Stomach smooth muscle (tissue), 2 donors: ENCODE results near the gene SCML1.
"Not testable (repeated sequence)": the region's sequence is repeated elsewhere in the genome, so short reads cannot be mapped to it uniquely, and the experiment has no call there.

Experiments used
- H3K27ac ChIP-seq: one replicate; pipeline ENCODE4 v1.7.0; 2013; ENCODE audit warnings: mild to moderate bottlenecking, low read length, inconsistent platforms
- H3K27me3 ChIP-seq, 2 donors: one replicate each; pipeline ENCODE4 v1.7.0; 2013; ENCODE audit warnings: low read length in 2 of 2; ENCODE audit not compliant: insufficient read depth in 2 of 2, control insufficient read depth in 1 of 2
- H3K36me3 ChIP-seq, 2 donors: one replicate each; pipeline ENCODE4 v1.7.0; 2013; ENCODE audit warnings: low read length in 2 of 2; ENCODE audit not compliant: control insufficient read depth in 2 of 2, insufficient read depth in 2 of 2
- H3K4me1 ChIP-seq: one replicate; pipeline ENCODE4 v1.7.0; 2013; ENCODE audit warnings: low read length; ENCODE audit not compliant: control insufficient read depth, insufficient read depth
- H3K4me3 ChIP-seq, 2 donors: one replicate each; pipeline ENCODE4 v1.7.0; 2013; ENCODE audit warnings: low read length in 2 of 2
- H3K9ac ChIP-seq, 2 donors: one replicate each; pipeline ENCODE4 v1.7.0; 2013; ENCODE audit warnings: low read length in 2 of 2, mild to moderate bottlenecking in 1 of 2
- H3K9me3 ChIP-seq, 2 donors: one replicate each; pipeline ENCODE4 v1.7.0; 2013; ENCODE audit warnings: low read length in 2 of 2; ENCODE audit not compliant: control insufficient read depth in 2 of 2
- donor health status: healthy.
- donor health status: Pancreatic carcinoma.

Gene SCML1

DNA sequence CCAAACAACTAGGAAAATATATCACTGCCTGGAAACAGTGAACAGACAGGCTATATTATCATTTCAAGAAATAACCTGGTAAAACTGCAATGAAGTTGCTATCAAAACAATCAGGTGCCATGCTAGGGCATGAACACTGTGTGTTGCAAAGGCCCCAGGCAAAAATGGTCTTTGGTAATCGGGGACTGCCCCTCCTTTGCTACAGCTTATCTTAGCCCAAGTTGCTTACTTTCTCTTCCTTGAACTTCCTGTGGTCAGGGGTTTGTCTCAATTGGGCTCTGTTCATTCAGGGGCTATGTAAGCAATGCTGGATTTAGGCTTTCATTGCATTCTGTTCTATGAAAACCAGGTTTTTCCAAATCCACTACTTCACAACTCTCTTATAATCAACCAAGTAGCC lies 30.4 kb downstream of the SCML1 start:
- Histone ChIP-seq H3K36me3 (no peaks in the 10 kb centered on the region), H3K27me3 (peaks cover 0 to 11% of the 10 kb centered on the region in 2 donors), H3K27ac (no peak overlapping the region), H3K4me1 (no peaks in the 10 kb centered on the region), H3K9me3 (peaks cover 0 to 9% of the 10 kb centered on the region in 2 donors), H3K9ac (no peak overlapping the region), H3K4me3 (no peak overlapping the region)

DNA sequence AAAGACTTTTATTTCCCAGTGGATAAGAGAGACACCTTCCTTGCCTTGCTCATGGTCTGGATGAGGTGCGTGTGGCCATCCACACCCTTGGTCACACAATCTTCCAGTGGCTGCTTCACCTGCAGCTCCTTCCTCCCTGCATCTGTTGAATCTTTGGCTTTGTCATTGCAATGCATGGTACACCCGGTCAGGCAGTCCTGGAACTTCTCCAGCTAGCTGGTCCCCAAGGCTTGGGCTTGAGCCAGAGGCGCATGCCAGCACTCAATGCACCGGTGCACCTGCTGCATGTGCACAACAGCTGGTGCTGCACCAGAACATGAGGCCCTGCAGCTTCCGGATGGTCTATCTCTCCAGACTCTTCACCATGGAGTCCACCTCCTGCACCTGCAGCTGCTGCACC lies 31.7 kb downstream of the SCML1 start:
- Histone ChIP-seq H3K36me3 (no peaks in the 10 kb centered on the region), H3K27ac (no peak overlapping the region), H3K4me1 (no peaks in the 10 kb centered on the region), H3K27me3 (peaks cover 0 to 14% of the 10 kb centered on the region in 2 donors), H3K9ac (no peak overlapping the region), H3K9me3 (peaks cover 0 to 9% of the 10 kb centered on the region in 2 donors), H3K4me3 (no peak overlapping the region)

DNA sequence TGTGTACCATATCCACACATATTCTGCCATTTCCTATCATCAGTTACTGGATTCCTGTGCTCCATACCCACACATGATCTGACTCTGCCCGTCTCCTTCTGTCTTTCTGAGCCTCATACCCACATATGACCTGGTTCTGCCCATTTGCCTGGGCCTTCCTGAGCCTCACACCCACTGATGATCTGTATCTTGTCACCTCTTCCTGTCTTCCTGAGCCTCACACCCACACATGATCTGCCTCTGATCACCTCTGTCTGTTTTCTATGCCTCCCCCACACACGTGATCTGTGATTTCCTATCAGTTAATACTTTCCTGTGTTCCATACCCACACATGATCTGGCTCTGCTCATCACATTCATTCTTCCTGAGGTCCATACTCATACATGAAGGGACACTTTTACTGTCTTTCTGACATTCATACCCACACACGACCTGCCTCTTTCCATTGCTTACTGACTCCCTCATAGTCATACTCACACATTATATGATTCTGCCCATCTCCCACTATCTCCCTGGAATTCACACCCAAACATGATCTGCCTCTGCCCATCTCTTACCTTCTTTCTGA lies 32.5 kb downstream of the SCML1 start:
- H3K36me3 ChIP-seq: no peaks in the 10 kb centered on the region
- H3K9ac ChIP-seq: no peak overlapping the region
- H3K9me3 ChIP-seq: peaks cover 0 to 9% of the 10 kb centered on the region in 2 donors
- H3K4me3 ChIP-seq: no peak overlapping the region
- H3K27me3 ChIP-seq: peaks cover 0 to 14% of the 10 kb centered on the region in 2 donors
- H3K27ac ChIP-seq: no peak overlapping the region
- H3K4me1 ChIP-seq: no peaks in the 10 kb centered on the region

DNA sequence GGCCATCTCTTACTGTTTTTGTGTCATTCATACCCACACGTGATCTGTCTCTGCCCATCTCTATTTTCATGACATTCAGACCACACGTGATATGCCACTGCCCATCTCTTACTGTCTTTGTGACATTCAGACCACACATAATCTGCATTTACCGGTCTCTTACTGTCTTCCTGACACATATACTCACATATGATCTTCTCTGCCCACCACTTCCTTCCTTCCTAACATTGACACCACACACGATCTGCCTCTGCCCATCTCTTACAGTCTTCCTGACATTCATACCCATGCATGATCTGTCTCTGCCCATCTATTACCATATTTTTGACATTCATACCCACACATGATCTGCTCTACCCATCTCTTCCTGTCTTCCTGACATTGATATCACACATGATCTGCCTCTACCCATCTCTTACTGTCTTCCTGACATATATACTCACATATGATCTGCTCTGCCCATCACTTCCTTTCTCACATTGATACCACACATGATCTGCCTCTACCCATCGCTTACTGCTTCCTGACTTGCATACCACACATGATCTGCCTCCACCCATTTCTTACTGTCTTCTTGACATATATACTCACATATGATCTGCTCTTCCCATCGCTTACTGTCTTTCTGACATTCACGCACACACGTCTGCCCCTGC lies 36.1 kb downstream of the SCML1 start:
- H3K36me3 ChIP-seq: no peaks in the 10 kb centered on the region
- no peak overlapping the region for H3K27ac ChIP-seq
- no peak overlapping the region for H3K4me3 ChIP-seq
- peaks cover 0 to 11% of the 10 kb centered on the region in 2 donors for H3K27me3 ChIP-seq
- peaks cover 0 to 11% of the 10 kb centered on the region in 2 donors for H3K9me3 ChIP-seq
- no peak overlapping the region for H3K9ac ChIP-seq
- H3K4me1 ChIP-seq: no peaks in the 10 kb centered on the region

DNA sequence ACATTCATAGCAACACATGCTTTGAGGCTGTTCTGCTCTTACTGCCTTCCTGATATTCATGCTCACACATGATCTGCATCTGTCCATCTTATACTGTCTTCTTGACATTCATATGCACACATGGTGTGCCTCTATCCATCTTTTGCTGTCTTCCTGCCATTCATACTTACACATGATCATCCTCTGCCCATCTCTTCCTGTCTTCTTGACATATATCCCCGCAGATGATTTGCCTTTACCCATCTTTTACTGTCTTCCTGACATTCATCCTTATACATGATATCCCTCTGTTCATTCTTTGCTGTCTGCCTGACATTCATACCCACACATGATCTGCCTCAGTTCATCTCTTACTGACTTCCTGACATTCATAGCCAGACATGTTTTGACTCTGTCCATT lies 36.8 kb downstream of the SCML1 start:
- H3K36me3 ChIP-seq: no peaks in the 10 kb centered on the region
- no peak overlapping the region for H3K27ac ChIP-seq
- no peak overlapping the region for H3K9ac ChIP-seq
- H3K9me3 ChIP-seq: peaks cover 0 to 11% of the 10 kb centered on the region in 2 donors
- H3K4me1 ChIP-seq: no peaks in the 10 kb centered on the region
- peaks cover 0 to 9% of the 10 kb centered on the region in 2 donors for H3K27me3 ChIP-seq
- H3K4me3 ChIP-seq: no peak overlapping the region

DNA sequence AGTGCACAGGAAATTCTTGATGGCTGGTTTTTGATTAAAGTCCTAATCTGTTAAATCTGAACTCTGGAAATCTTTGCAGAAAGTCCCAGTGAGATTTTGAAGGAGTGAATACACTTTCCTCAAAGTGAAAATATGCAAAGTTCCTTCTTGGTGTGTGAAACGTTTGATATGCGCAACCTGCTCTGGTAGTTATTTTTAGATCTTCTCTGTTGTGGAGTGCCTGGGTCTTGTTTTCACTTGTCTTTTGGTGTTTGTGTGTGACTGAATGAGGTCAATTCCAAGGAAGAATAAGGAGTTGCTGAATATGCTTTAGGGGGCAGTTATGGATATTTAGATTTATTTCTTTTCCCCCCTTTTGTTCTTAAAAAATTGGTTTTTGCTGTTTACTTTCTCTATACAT lies 41.7 kb downstream of the SCML1 start:
- H3K4me3 ChIP-seq: no peak overlapping the region
- H3K9me3 ChIP-seq: peaks cover 0 to 4% of the 10 kb centered on the region in 2 donors
- H3K27me3 ChIP-seq: no peaks in the 10 kb centered on the region
- H3K36me3 ChIP-seq: no peaks in the 10 kb centered on the region
- H3K4me1 ChIP-seq: no peaks in the 10 kb centered on the region
- H3K9ac ChIP-seq: no peak overlapping the region
- H3K27ac ChIP-seq: no peak overlapping the region

DNA sequence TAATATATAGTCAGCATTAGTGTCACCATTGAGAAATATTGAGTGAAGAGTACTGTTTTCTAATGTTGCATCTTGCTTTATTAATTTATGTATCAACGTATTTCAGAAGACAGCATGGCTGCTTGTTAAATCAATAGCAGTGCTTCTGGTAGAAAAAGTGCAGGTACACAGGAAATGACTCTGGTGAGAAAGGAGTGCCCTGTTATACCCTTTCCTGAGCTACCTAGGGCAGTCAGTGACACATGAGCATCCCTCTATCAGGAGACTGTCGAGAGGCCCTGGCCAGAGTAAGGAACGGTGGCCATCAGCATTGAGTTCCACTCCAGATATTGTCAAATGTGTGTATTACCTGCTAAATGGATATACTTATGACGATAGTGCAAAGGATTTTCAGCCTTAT lies 42.1 kb downstream of the SCML1 start:
- Histone ChIP-seq H3K9ac (no peak overlapping the region), H3K4me1 (no peaks in the 10 kb centered on the region), H3K27me3 (no peaks in the 10 kb centered on the region), H3K27ac (no peak overlapping the region), H3K36me3 (no peaks in the 10 kb centered on the region), H3K9me3 (peaks cover 0 to 4% of the 10 kb centered on the region in 2 donors), H3K4me3 (no peak overlapping the region)

DNA sequence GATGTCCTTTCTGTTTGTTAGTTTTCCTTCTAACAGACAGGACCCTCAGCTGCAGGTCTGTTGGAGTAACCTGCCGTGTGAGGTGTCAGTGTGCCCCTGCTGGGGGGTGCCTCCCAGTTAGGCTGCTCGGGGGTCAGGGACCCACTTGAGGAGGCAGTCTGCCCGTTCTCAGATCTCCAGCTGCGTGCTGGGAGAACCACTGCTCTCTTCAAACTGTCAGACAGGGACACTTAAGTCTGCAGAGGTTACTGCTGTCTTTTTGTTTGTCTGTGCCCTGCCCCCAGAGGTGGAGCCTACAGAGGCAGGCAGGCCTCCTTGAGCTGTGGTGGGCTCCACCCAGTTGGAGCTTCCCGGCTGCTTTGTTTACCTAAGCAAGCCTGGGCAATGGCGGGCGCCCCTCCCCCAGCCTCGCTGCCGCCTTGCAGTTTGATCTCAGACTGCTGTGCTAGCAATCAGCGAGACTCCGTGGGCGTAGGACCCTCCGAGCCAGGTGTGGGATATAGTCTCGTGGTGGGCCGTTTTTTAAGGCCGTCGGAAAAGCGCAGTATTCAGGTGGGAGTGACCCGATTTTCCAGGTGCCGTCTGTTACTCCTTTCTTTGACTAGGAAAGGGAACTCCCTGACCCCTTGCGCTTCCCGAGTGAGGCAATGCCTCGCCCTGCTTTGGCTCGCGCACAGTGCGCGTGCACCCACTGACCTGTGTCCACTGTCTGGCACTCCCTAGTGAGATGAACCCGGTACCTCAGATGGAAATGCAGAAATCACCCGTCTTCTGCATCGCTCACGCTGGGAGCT lies 49.5 kb downstream of the SCML1 start:
- not testable (repeated sequence) for H3K27ac ChIP-seq, H3K36me3 ChIP-seq, H3K9me3 ChIP-seq, H3K4me1 ChIP-seq, H3K4me3 ChIP-seq, H3K9ac ChIP-seq
- peaks cover 0 to 15% of the 10 kb centered on the region in 2 donors for H3K27me3 ChIP-seq

DNA sequence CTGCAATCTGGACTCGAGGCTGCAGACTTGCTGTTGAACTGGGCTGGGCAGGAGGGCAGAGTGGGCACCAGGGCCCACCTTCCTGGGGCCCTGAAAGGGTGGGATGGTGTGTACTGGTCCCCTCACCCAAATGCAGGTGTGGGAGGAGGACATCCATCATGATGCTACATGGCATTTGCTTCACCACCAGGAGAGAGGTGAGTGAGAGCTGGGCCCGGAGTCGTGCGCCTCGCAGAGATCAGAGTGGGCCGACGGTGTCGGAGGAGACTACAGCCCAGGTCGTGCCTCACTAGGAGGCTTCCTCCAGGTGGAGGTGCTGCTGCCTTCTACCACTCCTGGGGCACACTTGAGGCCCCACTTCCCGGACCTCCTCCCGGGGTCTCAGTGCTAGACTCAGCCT lies 50.3 kb downstream of the SCML1 start:
- H3K27me3 ChIP-seq: peaks cover 0 to 15% of the 10 kb centered on the region in 2 donors
- H3K4me3 ChIP-seq: no peak overlapping the region
- no peaks in the 10 kb centered on the region for H3K4me1 ChIP-seq
- H3K9ac ChIP-seq: no peak overlapping the region
- H3K9me3 ChIP-seq: no peaks in the 10 kb centered on the region
- no peak overlapping the region for H3K27ac ChIP-seq
- H3K36me3 ChIP-seq: no peaks in the 10 kb centered on the region

DNA sequence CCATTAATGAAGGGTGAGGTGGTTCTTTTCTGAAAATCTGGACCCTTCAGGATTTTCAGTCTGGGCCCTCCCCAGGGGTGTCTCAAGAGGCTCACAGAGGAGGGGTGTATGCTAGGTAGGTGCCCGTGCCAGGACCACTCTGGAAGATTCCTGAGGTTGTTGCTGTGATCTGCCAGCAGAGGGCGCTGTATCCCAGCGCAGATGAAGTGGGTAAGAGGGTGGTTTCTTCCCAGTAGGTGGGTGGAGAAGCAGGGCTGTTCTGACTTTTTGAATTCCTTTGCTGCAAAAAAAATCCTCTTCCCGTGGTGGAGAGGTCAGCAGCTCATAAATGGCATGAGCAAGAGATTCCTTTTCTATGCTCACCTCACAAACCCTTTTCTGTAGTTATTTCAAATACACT lies 51.1 kb downstream of the SCML1 start:
- Histone ChIP-seq H3K9me3 (no peaks in the 10 kb centered on the region), H3K27ac (no peak overlapping the region), H3K4me1 (no peaks in the 10 kb centered on the region), H3K36me3 (no peaks in the 10 kb centered on the region), H3K27me3 (peaks cover 0 to 15% of the 10 kb centered on the region in 2 donors), H3K9ac (no peak overlapping the region), H3K4me3 (no peak overlapping the region)
